Hindlimb muscle (tissue), 1 donor: ENCODE results near the gene CERK. TPM values are rescaled to one million over a fixed set of nuclear protein-coding genes. Genes with fewer than 3 reads are reported as not detected.
"Not testable (repeated sequence)": the region's sequence is repeated elsewhere in the genome, so short reads cannot be mapped to it uniquely, and the experiment has no call there.

Experiments used
- DNase-seq: peaks from one replicate; pipeline ENCODE4 v3.0.0-alpha.2; 2013
- polyA plus RNA-seq: library from polyadenylated mRNA; unstranded; fragments of 120-200 nt; gene quantifications from one replicate; pipeline ENCODE4 v1.2.1, GENCODE V29; 2013; ENCODE audit not compliant: insufficient read length

Gene CERK
- polyA plus RNA-seq, result 20.5 TPM

DNA sequence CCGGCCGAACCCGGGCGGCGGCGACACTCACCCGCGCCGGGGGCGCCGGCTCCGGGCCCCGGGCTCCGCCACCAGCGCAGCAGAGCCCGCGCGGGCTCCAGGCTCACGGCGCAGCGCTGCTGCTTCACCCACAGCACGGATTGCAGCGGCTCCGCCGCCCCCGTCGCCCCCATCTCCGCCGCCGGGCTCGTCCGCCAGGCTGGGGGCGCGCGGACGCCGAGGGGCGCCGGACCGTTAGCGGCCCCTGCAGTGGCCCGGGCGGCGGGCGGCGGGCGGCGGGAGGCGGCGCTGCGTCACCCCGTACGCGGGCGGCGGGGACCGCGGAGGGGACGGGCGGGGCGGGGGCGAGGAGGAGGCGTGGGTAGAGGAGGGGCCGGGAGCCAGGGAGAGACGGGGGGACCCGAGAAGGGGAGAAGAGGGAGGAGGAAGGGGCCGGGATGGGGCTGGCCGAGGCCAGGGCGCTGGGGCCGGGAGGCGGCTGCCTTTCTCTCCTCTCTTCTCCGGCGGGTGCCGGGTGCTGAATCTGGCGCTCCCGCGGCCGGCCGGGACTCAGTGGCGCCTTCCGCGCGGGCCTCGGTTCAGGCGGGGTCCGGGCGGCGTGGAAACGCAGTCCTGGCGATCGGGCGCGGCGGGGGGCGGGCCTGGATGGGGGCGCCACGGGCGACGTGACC is at the start of gene CERK:
TSS of gene CERK (minus strand) at position 277 of the 671 bp plus-strand sequence. CDS start at position 173, 104 bp downstream.
- peak; percentile 87 for DNase-seq

DNA sequence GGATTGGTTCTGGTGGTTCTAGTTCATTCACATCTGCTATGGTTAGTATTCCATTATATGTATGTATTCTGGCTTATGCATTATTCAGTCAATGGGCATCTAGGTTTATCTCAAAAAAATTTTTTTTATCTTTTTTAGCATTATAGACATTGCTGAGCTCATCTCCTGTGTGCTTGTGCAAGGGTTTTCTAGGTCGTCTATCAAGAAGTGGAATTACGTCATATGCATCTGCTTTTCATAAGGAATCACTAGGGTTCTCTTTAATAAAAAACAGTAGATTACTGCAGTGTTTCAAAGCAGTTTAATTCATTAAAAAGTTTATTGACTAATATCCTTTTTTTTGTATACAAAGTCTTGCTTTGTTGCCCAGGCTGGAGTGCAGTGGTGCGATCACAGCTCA is 45.7 kb upstream of the CERK start:
- DNase-seq, result no peak

GRCh38 chr22:46782200-46782599 is 44.1 kb upstream of the CERK start:
- not testable (repeated sequence) for DNase-seq

GRCh38 chr22:46781291-46781690 is 43.2 kb upstream of the CERK start:
- DNase-seq, result no peak

DNA sequence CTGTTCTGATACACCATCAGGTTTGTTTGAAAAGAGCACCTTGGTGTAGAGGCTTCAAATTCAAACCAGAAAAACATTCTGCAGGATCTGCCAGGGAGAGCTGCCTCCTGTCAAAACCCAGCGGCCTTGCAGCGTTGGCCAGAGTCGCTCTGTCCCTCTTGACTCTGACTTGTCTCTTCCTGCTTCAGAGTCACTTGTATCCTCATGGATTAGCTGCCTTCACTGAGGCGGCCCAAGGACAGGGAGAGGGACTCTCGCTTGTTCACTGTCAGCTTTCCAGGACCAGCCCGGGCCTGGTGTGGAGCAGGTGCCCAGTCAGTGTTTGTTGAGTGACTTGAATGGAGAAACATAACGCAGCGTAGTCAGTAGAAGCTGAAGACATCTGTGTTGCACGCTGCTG is 42.4 kb upstream of the CERK start:
- no peak for DNase-seq

GRCh38 chr22:46779651-46780050 is 41.6 kb upstream of the CERK start:
- no peak for DNase-seq

GRCh38 chr22:46779023-46779422 is 41.0 kb upstream of the CERK start:
- no peak for DNase-seq

DNA sequence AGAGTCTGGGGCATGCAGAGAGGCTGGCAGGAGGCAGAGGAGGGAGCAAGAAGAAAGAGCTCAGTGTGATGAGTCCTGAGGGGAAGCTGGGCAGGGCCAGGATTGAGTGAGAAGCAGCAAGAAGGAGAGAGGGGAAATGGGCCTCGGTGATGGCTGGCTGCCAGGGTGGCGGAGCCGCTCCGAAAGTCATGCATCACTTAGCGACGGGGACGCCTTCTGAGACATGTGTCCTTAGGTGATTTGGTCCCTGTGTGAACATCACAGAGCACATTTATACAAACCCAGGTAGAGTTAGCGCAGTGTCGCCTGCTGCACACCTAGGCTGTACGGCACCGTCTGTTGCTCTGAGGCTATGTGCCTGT is 39.5 kb upstream of the CERK start:
- DNase-seq, result no peak

GRCh38 chr22:46776876-46777608 is 39.0 kb upstream of the CERK start:
- no peak for DNase-seq

DNA sequence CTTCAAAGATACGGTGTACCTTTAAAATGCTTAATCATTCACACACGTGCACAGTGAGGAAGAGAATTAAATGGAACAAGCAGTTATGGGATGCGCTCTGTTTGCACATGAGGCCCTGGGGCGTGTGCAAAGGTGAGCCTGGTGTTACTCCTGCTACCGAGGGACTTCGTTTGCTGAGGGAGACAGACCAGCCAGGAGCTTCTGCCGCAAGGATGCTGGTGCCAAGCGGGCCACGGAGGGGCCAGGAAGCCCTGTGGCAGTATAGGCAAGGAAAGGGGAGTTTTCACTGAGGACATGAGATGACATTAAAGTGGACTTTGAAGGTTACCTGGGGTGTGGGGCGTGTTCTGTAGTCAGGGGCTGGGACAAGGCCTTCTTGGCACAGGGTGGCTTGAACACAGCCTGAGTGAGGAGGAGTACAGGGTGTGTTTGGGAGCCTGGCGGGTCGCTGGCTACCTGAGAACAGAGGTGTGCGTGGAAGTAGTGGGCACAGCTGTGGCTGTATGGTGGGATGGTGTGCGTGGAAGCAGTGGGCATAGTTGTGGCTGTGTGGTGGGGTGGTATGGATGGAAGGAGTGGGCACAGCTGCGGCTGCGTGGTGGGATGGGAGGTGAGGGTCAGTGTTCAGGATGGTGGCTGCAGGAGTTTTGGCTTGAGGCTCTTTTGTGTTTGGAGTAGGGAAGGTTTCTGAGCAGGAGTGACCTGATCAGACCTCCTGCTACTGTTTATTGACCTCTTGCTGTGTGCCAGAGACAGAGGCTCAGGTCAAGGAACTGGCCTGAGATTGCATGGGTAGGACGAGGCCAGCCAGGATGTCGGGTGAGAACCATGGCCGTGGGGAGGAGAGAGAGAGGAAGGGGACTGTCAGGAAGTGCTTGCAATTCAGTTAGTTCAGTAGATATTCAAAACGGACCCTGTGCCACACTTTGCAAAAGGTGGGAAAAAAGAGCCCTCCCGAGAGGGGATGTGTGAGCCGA is 38.1 kb upstream of the CERK start:
- DNase-seq, result no peak

DNA sequence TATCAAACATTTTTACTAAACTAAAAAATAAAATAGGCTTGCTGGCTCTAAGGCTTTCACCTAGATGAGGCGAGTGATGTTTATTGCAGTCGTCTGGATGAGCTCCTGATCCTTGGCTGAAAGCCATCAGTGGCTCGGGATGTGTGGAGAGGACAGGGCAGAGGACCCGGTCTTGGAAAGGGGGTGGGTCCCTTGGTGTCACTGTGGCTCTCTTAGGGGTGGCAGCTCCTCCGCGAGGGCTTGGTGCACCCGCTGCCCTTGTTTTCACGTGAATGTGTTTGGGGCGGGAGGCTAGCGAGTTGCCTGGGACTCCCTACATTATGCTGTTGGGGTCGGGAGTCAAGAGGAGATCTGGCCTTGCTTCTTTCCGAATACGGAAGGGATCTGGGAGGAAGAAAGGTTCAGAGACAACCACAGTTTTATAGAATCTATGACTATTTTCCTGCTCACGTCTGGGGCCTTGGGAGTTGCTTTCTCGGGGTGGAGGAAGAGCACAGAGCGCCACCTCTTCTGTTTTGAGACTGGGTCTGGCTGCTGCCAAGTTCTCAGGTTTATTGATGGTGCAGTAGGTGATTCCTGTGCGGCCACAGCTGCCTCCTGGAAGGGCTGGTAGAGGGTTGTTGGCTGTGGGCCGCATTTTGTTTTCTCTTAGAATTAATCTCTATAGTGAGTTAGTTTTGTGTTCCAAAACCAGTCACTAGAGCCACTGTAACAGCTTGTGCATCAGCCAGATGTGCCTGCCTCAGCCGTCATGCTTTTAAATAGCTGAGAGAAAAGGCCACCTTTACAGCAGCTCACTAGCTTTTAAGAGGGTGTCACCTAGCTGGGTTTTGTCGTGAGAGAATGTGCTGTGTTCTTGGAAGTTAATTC is 37.2 kb upstream of the CERK start:
- DNase-seq, result no peak

GRCh38 chr22:46774253-46774979 is 36.4 kb upstream of the CERK start:
- no peak for DNase-seq

GRCh38 chr22:46773076-46773475 is 35.0 kb upstream of the CERK start:
- DNase-seq, result no peak

DNA sequence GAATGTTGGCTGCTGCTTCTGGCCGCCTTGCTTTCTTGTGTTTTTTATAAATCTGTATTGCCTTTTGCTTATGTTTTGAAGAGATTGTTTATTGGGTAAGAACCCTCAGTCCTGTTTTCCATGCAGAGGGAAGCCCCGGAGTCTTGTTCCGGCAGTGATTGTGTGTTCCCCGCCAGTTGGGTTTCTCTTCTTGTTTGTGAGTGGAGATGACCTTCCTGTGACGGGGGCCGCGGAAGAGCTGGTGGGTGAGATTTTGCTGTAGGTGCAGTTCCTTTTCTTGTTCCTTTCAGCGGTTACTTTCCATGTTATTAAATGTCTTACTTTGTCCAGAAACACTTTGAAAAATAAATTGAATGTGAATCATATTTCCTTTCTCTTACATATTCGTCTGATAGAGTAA is 32.7 kb upstream of the CERK start:
- no peak for DNase-seq

DNA sequence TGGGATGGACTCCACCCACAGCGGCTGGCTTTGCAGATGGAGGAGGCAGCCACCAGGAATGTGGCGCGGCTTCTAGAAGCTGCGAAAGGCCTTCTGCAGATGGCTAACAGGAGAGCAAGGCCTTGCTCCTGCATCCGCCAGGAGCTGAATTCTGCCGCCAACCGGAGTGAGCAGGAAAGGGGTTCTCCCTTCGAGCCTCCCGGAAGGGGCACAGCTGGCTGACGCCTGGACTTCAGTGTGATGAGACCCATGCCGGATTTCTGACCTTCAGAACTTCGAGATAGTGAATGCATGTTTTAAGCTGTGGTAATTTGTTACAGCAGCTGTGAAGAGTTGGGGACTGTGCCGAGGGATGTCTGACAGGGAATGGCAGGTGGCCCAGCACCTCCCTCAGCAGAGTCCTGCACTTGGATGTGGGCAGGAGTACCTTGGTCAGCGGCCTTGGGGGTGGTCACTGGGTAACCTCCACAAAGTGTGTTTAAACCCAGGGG is 32.1 kb upstream of the CERK start:
- no peak for DNase-seq

GRCh38 chr22:46769706-46770105 is 31.7 kb upstream of the CERK start:
- DNase-seq, result no peak

GRCh38 chr22:46769191-46769675 is 31.2 kb upstream of the CERK start:
- DNase-seq, result no peak

DNA sequence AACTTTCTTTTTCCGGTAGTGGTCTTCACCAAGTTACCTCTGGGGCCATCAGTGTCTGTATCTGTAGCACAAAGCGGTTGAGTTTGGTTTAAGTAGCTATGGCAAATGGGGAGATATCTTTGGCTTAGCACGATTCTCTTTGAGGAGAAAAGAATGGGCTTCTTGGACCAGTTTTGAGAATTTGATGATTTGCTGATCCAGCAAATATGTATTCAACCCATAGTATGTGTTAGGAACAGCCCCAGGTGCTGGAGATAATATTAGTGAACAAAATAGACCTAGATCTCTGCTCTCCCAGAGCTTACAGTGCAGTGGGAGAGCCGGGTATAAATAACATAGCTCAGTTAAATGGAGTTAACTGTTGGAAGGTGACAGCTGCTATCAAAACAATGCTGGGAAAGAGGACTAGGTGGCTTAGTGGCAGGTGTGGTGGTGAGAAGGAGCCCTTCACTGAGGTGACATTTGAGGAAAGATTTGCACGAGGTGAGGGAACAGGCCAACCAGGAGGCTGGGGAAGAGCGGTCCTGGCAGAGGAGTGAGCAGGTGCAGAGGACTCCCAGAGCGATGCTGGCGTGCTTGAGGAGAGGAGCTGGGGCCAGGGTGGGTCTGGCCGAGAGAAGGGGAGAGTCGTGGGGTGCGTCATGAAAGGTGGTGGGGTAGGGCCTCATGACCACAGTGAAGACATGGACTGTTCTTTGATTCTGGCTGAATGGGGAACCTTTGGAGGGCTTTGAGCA is 29.4 kb upstream of the CERK start:
- DNase-seq, result no peak

DNA sequence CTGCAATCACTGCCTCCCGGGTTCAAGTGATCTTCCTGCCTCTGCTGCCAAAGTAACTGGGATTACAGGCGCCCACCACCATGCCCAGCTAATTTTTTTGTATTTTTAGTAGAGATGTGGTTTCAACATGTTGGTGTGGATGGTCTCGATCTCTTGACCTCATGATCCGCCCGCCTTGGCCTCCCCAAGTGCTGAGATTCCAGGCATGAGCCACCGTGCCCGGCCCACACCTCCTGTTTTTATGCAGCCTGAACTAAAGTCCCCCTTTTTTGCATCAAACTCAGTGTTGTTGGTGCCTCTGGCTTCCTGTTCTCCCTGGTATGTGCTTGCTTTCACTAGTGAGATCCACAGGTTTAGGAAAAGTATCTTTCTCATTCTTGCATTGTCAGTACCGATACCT is 28.6 kb upstream of the CERK start:
- DNase-seq, result no peak

- no peak for DNase-seq
Observed at GRCh38 chr22:46764779-46765485, 26.9 kb upstream of the CERK start.
